WTC11 (cell line): ENCODE measurements around the gene TMEM204. TPM values are rescaled to one million over a fixed set of nuclear protein-coding genes. Genes with fewer than 3 reads are reported as not detected.

Experiments used
- ELF4 ChIP-seq: sonication (generic); formaldehyde crosslinking; IDR thresholded peaks from 2 replicates; pipeline ENCODE4 v1.8.1; 2022; ENCODE audit warnings: low read depth, mild to moderate bottlenecking, moderate library complexity, missing genetic modification reagents
- ETV6 ChIP-seq: sonication (generic); formaldehyde crosslinking; IDR thresholded peaks from 2 replicates; pipeline ENCODE4 v1.8.1; 2022; ENCODE audit warnings: mild to moderate bottlenecking, missing genetic modification reagents
- GRHL2 ChIP-seq: fragments of 250-450 bp; sonication (Bioruptor Pico); IDR thresholded peaks from 2 replicates; pipeline ENCODE4 v1.8.0; 2022; ENCODE audit warnings: mild to moderate bottlenecking, moderate library complexity; ENCODE audit not compliant: insufficient replicate concordance, severe bottlenecking
- KAT7 ChIP-seq: sonication (generic); formaldehyde crosslinking; IDR thresholded peaks from 2 replicates; pipeline ENCODE4 v1.8.1; 2023; ENCODE audit warnings: missing genetic modification reagents, mild to moderate bottlenecking, borderline replicate concordance
- NR1H2 ChIP-seq: sonication (generic); formaldehyde crosslinking; IDR thresholded peaks from 2 replicates; pipeline ENCODE4 v1.9.0; 2021; ENCODE audit warnings: mild to moderate bottlenecking, moderate library complexity, missing genetic modification reagents
- SMAD4 ChIP-seq: sonication (generic); formaldehyde crosslinking; IDR thresholded peaks from 2 replicates; pipeline ENCODE4 v1.8.0; 2022; ENCODE audit warnings: mild to moderate bottlenecking, missing genetic modification reagents
- SOX15 ChIP-seq: fragments of 250-450 bp; sonication (Bioruptor Pico); IDR thresholded peaks from 2 replicates; pipeline ENCODE4 v1.9.0; 2021; ENCODE audit warnings: mild to moderate bottlenecking
- TP53 ChIP-seq: sonication (generic); formaldehyde crosslinking; IDR thresholded peaks from 2 replicates; pipeline ENCODE4 v1.8.1; 2023; ENCODE audit warnings: mild to moderate bottlenecking, missing genetic modification reagents
- ZNF219 ChIP-seq: sonication (generic); formaldehyde crosslinking; IDR thresholded peaks from 2 replicates; pipeline ENCODE4 v1.8.0; 2023; ENCODE audit warnings: missing genetic modification reagents, mild to moderate bottlenecking, borderline replicate concordance
- total RNA-seq: library from RNA; stranded (reverse); gene quantifications from 3 replicates; pipeline ENCODE4 v1.2.3, GENCODE V29; 2021
- TF ChIP-seq, protein P1 (sequence below): sonication (generic); formaldehyde crosslinking; IDR thresholded peaks from 2 replicates; pipeline ENCODE4 v1.8.1; 2023; ENCODE audit warnings: mild to moderate bottlenecking, missing genetic modification reagents, moderate library complexity
- TF ChIP-seq, protein P2 (sequence below): sonication (generic); formaldehyde crosslinking; conservative IDR thresholded peaks from 2 replicates; pipeline ENCODE4 v1.8.1; 2022; ENCODE audit warnings: mild to moderate bottlenecking, missing genetic modification reagents
- TF ChIP-seq, protein P3 (sequence below): fragments of 250-450 bp; sonication (Bioruptor Pico); IDR thresholded peaks from 2 replicates; pipeline ENCODE4 v1.9.0; 2021; ENCODE audit warnings: mild to moderate bottlenecking
- TF ChIP-seq, protein P4 (sequence below): fragments of 250-450 bp; sonication (Bioruptor Pico); IDR thresholded peaks from 2 replicates; pipeline ENCODE4 v1.9.0; 2021; ENCODE audit warnings: mild to moderate bottlenecking, borderline replicate concordance
- TF ChIP-seq, protein P5 (sequence below): sonication (generic); formaldehyde crosslinking; IDR thresholded peaks from 2 replicates; pipeline ENCODE4 v1.8.0; 2022; ENCODE audit warnings: mild to moderate bottlenecking, missing genetic modification reagents
- TF ChIP-seq, protein P6 (sequence below): sonication (generic); formaldehyde crosslinking; IDR thresholded peaks from 2 replicates; pipeline ENCODE4 v1.8.0; 2022; ENCODE audit warnings: mild to moderate bottlenecking, missing genetic modification reagents
- TF ChIP-seq, protein P7 (sequence below): sonication (generic); formaldehyde crosslinking; IDR thresholded peaks from 2 replicates; pipeline ENCODE4 v1.8.0; 2023; ENCODE audit warnings: missing genetic modification reagents, mild to moderate bottlenecking, borderline replicate concordance
- TF ChIP-seq, protein P8 (sequence below): sonication (generic); formaldehyde crosslinking; IDR thresholded peaks from 2 replicates; pipeline ENCODE4 v1.8.0; 2022; ENCODE audit warnings: missing genetic modification reagents

TMEM204 gene
- total RNA-seq, 1 experiment from 2014 or later, result 0.35 TPM

DNA sequence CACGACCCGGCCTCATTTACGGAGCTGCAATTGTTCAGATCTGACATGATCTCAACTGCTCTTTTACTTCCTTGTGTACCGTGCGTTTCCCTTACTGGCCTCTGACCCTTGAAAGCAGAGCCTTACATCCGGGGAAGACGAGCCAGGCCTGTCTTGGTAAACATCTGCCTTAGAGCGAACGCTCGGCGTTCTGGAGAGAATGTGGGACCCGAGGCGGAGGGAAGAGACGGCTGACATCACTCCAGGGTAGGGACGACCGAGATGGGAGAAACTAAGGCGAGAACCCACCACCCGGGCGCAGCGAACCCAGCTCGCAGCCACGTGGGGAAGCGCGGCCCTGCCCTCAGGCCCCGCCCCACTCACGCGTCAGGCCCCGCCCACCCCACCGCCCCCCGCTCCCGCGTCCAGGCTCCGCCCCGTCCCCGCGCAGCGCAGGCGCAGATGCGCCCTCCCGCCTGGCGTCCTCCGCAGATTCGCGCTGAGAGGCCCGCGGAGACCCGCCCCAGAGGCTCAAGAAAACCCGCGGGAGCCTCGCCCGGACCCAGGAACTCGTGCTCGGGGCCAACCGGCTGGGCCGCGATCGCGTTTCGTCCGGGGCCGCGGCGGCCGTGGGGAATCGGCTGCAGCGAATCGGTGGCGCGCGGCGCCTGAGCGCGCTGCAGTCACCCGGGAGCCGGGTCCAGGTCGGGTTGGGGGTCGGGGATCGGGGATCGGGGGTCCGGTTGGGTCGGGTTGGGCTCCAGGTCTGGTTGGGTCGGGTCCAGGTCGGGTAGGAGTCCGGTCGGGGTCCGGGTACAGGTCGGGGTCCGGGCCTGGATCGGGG, 40.3 kb upstream of the TMEM204 start, which contains the start of gene TELO2 (continued):
- TF ChIP-seq, protein P1, sequence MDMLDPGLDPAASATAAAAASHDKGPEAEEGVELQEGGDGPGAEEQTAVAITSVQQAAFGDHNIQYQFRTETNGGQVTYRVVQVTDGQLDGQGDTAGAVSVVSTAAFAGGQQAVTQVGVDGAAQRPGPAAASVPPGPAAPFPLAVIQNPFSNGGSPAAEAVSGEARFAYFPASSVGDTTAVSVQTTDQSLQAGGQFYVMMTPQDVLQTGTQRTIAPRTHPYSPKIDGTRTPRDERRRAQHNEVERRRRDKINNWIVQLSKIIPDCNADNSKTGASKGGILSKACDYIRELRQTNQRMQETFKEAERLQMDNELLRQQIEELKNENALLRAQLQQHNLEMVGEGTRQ, result peak; percentile 56
- TF ChIP-seq, protein P2, sequence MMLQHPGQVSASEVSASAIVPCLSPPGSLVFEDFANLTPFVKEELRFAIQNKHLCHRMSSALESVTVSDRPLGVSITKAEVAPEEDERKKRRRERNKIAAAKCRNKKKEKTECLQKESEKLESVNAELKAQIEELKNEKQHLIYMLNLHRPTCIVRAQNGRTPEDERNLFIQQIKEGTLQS (CRISPR knock-in tag), result no peak
- TF ChIP-seq, protein P3, sequence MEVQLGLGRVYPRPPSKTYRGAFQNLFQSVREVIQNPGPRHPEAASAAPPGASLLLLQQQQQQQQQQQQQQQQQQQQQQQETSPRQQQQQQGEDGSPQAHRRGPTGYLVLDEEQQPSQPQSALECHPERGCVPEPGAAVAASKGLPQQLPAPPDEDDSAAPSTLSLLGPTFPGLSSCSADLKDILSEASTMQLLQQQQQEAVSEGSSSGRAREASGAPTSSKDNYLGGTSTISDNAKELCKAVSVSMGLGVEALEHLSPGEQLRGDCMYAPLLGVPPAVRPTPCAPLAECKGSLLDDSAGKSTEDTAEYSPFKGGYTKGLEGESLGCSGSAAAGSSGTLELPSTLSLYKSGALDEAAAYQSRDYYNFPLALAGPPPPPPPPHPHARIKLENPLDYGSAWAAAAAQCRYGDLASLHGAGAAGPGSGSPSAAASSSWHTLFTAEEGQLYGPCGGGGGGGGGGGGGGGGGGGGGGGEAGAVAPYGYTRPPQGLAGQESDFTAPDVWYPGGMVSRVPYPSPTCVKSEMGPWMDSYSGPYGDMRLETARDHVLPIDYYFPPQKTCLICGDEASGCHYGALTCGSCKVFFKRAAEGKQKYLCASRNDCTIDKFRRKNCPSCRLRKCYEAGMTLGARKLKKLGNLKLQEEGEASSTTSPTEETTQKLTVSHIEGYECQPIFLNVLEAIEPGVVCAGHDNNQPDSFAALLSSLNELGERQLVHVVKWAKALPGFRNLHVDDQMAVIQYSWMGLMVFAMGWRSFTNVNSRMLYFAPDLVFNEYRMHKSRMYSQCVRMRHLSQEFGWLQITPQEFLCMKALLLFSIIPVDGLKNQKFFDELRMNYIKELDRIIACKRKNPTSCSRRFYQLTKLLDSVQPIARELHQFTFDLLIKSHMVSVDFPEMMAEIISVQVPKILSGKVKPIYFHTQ (CRISPR knock-in tag), result no peak
- no peak for TF ChIP-seq ZNF219 (CRISPR knock-in tag)
- TF ChIP-seq, protein P4, sequence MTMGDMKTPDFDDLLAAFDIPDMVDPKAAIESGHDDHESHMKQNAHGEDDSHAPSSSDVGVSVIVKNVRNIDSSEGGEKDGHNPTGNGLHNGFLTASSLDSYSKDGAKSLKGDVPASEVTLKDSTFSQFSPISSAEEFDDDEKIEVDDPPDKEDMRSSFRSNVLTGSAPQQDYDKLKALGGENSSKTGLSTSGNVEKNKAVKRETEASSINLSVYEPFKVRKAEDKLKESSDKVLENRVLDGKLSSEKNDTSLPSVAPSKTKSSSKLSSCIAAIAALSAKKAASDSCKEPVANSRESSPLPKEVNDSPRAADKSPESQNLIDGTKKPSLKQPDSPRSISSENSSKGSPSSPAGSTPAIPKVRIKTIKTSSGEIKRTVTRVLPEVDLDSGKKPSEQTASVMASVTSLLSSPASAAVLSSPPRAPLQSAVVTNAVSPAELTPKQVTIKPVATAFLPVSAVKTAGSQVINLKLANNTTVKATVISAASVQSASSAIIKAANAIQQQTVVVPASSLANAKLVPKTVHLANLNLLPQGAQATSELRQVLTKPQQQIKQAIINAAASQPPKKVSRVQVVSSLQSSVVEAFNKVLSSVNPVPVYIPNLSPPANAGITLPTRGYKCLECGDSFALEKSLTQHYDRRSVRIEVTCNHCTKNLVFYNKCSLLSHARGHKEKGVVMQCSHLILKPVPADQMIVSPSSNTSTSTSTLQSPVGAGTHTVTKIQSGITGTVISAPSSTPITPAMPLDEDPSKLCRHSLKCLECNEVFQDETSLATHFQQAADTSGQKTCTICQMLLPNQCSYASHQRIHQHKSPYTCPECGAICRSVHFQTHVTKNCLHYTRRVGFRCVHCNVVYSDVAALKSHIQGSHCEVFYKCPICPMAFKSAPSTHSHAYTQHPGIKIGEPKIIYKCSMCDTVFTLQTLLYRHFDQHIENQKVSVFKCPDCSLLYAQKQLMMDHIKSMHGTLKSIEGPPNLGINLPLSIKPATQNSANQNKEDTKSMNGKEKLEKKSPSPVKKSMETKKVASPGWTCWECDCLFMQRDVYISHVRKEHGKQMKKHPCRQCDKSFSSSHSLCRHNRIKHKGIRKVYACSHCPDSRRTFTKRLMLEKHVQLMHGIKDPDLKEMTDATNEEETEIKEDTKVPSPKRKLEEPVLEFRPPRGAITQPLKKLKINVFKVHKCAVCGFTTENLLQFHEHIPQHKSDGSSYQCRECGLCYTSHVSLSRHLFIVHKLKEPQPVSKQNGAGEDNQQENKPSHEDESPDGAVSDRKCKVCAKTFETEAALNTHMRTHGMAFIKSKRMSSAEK (CRISPR knock-in tag), result no peak
- TF ChIP-seq ELF4 (CRISPR knock-in tag), result peak; percentile 61; the same call in 1 of the 2 replicates
- TF ChIP-seq, protein P5, sequence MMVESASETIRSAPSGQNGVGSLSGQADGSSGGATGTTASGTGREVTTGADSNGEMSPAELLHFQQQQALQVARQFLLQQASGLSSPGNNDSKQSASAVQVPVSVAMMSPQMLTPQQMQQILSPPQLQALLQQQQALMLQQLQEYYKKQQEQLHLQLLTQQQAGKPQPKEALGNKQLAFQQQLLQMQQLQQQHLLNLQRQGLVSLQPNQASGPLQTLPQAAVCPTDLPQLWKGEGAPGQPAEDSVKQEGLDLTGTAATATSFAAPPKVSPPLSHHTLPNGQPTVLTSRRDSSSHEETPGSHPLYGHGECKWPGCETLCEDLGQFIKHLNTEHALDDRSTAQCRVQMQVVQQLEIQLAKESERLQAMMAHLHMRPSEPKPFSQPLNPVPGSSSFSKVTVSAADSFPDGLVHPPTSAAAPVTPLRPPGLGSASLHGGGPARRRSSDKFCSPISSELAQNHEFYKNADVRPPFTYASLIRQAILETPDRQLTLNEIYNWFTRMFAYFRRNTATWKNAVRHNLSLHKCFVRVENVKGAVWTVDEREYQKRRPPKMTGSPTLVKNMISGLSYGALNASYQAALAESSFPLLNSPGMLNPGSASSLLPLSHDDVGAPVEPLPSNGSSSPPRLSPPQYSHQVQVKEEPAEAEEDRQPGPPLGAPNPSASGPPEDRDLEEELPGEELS (CRISPR knock-in tag), result no peak
- TF ChIP-seq ETV6 (CRISPR knock-in tag), result no peak
- TF ChIP-seq SMAD4 (CRISPR knock-in tag), result no peak
- TF ChIP-seq SOX15 (CRISPR knock-in tag), result no peak
- TF ChIP-seq KAT7 (CRISPR knock-in tag), result no peak
- peak; percentile 53; the same call in 1 of the 2 replicates for TF ChIP-seq TP53 (CRISPR knock-in tag)
- no peak for TF ChIP-seq NR1H2 (CRISPR knock-in tag)
- TF ChIP-seq, protein P6, sequence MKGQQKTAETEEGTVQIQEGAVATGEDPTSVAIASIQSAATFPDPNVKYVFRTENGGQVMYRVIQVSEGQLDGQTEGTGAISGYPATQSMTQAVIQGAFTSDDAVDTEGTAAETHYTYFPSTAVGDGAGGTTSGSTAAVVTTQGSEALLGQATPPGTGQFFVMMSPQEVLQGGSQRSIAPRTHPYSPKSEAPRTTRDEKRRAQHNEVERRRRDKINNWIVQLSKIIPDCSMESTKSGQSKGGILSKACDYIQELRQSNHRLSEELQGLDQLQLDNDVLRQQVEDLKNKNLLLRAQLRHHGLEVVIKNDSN (CRISPR knock-in tag), result peak; percentile 61
- TF ChIP-seq, protein P7, sequence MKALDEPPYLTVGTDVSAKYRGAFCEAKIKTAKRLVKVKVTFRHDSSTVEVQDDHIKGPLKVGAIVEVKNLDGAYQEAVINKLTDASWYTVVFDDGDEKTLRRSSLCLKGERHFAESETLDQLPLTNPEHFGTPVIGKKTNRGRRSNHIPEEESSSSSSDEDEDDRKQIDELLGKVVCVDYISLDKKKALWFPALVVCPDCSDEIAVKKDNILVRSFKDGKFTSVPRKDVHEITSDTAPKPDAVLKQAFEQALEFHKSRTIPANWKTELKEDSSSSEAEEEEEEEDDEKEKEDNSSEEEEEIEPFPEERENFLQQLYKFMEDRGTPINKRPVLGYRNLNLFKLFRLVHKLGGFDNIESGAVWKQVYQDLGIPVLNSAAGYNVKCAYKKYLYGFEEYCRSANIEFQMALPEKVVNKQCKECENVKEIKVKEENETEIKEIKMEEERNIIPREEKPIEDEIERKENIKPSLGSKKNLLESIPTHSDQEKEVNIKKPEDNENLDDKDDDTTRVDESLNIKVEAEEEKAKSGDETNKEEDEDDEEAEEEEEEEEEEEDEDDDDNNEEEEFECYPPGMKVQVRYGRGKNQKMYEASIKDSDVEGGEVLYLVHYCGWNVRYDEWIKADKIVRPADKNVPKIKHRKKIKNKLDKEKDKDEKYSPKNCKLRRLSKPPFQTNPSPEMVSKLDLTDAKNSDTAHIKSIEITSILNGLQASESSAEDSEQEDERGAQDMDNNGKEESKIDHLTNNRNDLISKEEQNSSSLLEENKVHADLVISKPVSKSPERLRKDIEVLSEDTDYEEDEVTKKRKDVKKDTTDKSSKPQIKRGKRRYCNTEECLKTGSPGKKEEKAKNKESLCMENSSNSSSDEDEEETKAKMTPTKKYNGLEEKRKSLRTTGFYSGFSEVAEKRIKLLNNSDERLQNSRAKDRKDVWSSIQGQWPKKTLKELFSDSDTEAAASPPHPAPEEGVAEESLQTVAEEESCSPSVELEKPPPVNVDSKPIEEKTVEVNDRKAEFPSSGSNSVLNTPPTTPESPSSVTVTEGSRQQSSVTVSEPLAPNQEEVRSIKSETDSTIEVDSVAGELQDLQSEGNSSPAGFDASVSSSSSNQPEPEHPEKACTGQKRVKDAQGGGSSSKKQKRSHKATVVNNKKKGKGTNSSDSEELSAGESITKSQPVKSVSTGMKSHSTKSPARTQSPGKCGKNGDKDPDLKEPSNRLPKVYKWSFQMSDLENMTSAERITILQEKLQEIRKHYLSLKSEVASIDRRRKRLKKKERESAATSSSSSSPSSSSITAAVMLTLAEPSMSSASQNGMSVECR (CRISPR knock-in tag), result peak; percentile 5; the same call in 1 of the 2 replicates
- TF ChIP-seq, protein P8, sequence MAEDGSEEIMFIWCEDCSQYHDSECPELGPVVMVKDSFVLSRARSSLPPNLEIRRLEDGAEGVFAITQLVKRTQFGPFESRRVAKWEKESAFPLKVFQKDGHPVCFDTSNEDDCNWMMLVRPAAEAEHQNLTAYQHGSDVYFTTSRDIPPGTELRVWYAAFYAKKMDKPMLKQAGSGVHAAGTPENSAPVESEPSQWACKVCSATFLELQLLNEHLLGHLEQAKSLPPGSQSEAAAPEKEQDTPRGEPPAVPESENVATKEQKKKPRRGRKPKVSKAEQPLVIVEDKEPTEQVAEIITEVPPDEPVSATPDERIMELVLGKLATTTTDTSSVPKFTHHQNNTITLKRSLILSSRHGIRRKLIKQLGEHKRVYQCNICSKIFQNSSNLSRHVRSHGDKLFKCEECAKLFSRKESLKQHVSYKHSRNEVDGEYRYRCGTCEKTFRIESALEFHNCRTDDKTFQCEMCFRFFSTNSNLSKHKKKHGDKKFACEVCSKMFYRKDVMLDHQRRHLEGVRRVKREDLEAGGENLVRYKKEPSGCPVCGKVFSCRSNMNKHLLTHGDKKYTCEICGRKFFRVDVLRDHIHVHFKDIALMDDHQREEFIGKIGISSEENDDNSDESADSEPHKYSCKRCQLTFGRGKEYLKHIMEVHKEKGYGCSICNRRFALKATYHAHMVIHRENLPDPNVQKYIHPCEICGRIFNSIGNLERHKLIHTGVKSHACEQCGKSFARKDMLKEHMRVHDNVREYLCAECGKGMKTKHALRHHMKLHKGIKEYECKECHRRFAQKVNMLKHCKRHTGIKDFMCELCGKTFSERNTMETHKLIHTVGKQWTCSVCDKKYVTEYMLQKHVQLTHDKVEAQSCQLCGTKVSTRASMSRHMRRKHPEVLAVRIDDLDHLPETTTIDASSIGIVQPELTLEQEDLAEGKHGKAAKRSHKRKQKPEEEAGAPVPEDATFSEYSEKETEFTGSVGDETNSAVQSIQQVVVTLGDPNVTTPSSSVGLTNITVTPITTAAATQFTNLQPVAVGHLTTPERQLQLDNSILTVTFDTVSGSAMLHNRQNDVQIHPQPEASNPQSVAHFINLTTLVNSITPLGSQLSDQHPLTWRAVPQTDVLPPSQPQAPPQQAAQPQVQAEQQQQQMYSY (CRISPR knock-in tag), result no peak
- no peak for TF ChIP-seq GRHL2
